Esophagus muscularis mucosa (tissue), 4 donors: ENCODE data around the gene PHKA2. TPM values are rescaled to one million over a fixed set of nuclear protein-coding genes. Genes with fewer than 3 reads are reported as not detected.

Source experiments
- DNase-seq: peaks from one replicate; pipeline ENCODE4 v3.0.0-alpha.2; 2017; ENCODE audit errors: extremely low spot score
- H3K27ac ChIP-seq, 4 donors: fragments of 200-600 bp; sonication (generic); replicated peaks in 1 of 4; 1 replicate in 3 of 4; 2 replicates in 1 of 4; pipeline ENCODE4 v1.5.1; 2016 to 2019; ENCODE audit warnings: mild to moderate bottlenecking in 1 of 4
- H3K27me3 ChIP-seq, 4 donors: fragments of 200-600 bp; sonication (generic); one replicate each; pipeline versions ENCODE4 v1.5.1 to v1.6.0; 2016 to 2019
- H3K36me3 ChIP-seq, 4 donors: fragments of 200-600 bp; sonication (generic); one replicate each; pipeline ENCODE4 v1.5.1; 2016 to 2019
- H3K4me1 ChIP-seq, 4 donors: fragments of 200-600 bp; sonication (generic); one replicate each; pipeline ENCODE4 v1.5.1; 2016 to 2019
- H3K4me3 ChIP-seq, 4 donors: fragments of 200-600 bp; sonication (generic); 1 replicate in 2 of 4; 2 replicates in 2 of 4; pipeline ENCODE4 v1.5.1; 2016 to 2019; ENCODE audit warnings: mild to moderate bottlenecking in 4 of 4, moderate library complexity in 1 of 4
- H3K9me3 ChIP-seq, 4 donors: fragments of 200-600 bp; sonication (generic); 1 replicate in 3 of 4; 2 replicates in 1 of 4; pipeline ENCODE4 v1.5.1; 2016 to 2019
- CTCF ChIP-seq, 3 experiments: fragments of 200-600 bp in 2 of 3; fragments of 450-650 bp in 1 of 3; sonication (generic) in 2 of 3; IDR thresholded peaks; one replicate each; pipeline ENCODE4 v1.5.1; 2017 to 2019; ENCODE audit warnings: antibody characterized with exemption in 3 of 3, mild to moderate bottlenecking in 2 of 3, moderate library complexity in 1 of 3
- EP300 ChIP-seq: sonication (generic); formaldehyde crosslinking; IDR thresholded peaks from one replicate; pipeline ENCODE4 v1.6.1; 2017; ENCODE audit warnings: antibody characterized with exemption
- POLR2A ChIP-seq: fragments of 450-650 bp; IDR thresholded peaks from one replicate; pipeline ENCODE4 v1.6.1; 2017; ENCODE audit warnings: antibody characterized with exemption, moderate library complexity, mild to moderate bottlenecking, low read depth
- POLR2AphosphoS5 ChIP-seq, 2 donors: sonication (generic); formaldehyde crosslinking; IDR thresholded peaks; one replicate each; pipeline ENCODE4 v1.6.1; 2017; ENCODE audit warnings: antibody characterized with exemption in 2 of 2
- WGBS: methylation state at CpG from one replicate; pipeline ENCODE4 v1.1.5; 2018; 5-methylcytosine and 5-hydroxymethylcytosine counted together
- intact Hi-C: fragments of 100-400 bp; cut with DNase I; formaldehyde crosslinking; loops from one replicate; pipeline ENCODE4 v1.15.1; 2023
- total RNA-seq, 4 donors: library from RNA; depleted of rRNA; stranded (reverse); fragments of >200 nt; gene quantifications; one replicate each; pipeline versions ENCODE4 v1.1.0 to v1.2.1, GENCODE V29; 2016

Gene PHKA2
- total RNA-seq, 4 donors from 2014 or later = 9.8 to 20.7 (median 15.4) TPM

GRCh38 chrX:18883234-18883960 lies 100.5 kb downstream of the PHKA2 start:
- peaks cover 11 to 27% (median 25%) of the 10 kb centered on the region in 4 donors for H3K4me1 ChIP-seq
- DNase-seq = no peak
- intact Hi-C loops = no loop called here
- H3K4me3 ChIP-seq = no peak overlapping the region
- TF ChIP-seq POLR2AphosphoS5 (IDR thresholded peaks at IDR 0.05) (no peak), EP300 (no peak), CTCF (IDR thresholded peaks at IDR 0.05) (no peak), POLR2A (no peak)
- no peaks in the 10 kb centered on the region for H3K27me3 ChIP-seq
- WGBS = 79% methylated on average over 10 of the region's 12 CpGs
- H3K9me3 ChIP-seq = no peaks in the 10 kb centered on the region
- no peaks in the 10 kb centered on the region for H3K36me3 ChIP-seq
- no peak overlapping the region for H3K27ac ChIP-seq

- Histone ChIP-seq H3K9me3 (no peaks in the 10 kb centered on the region), H3K27ac (no peak overlapping the region), H3K4me3 (no peak overlapping the region), H3K36me3 (no peaks in the 10 kb centered on the region), H3K4me1 (peaks cover 0 to under 1% (median 0%) of the 10 kb centered on the region in 4 donors), H3K27me3 (no peaks in the 10 kb centered on the region)
- WGBS = 90% methylated on average over 9 of the region's 9 CpGs
- no peak for DNase-seq
- TF ChIP-seq EP300 (no peak), CTCF (IDR thresholded peaks at IDR 0.05) (no peak), POLR2A (no peak), POLR2AphosphoS5 (IDR thresholded peaks at IDR 0.05) (no peak)
- intact Hi-C loops = no loop called here
These were observed 104.8 kb downstream of the PHKA2 start for GRCh38 chrX:18879144-18879543.

- Histone ChIP-seq H3K4me1 (peaks cover 8 to 17% (median 12%) of the 10 kb centered on the region in 4 donors), H3K27ac (no peak overlapping the region), H3K4me3 (no peak overlapping the region), H3K9me3 (no peaks in the 10 kb centered on the region), H3K36me3 (no peaks in the 10 kb centered on the region), H3K27me3 (no peaks in the 10 kb centered on the region)
- TF ChIP-seq EP300 = no peak
- TF ChIP-seq POLR2AphosphoS5 (IDR thresholded peaks at IDR 0.05) = no peak
- no peak for TF ChIP-seq CTCF (IDR thresholded peaks at IDR 0.05)
- TF ChIP-seq POLR2A = no peak
- WGBS = 66% methylated on average over 6 of the region's 7 CpGs
- no peak for DNase-seq
- intact Hi-C loops = no loop called here
These were observed 106.4 kb downstream of the PHKA2 start for GRCh38 chrX:18877469-18877868.

GRCh38 chrX:18875256-18875878 lies 108.5 kb downstream of the PHKA2 start:
- H3K36me3 ChIP-seq = no peaks in the 10 kb centered on the region
- intact Hi-C loops = no loop called here
- no peaks in the 10 kb centered on the region for H3K9me3 ChIP-seq
- no peaks in the 10 kb centered on the region for H3K27me3 ChIP-seq
- peaks cover 21 to 30% (median 26%) of the 10 kb centered on the region in 4 donors for H3K4me1 ChIP-seq
- H3K4me3 ChIP-seq = no peak overlapping the region
- no peak for DNase-seq
- 90% methylated on average over 14 of the region's 15 CpGs for WGBS
- TF ChIP-seq CTCF (IDR thresholded peaks at IDR 0.05) (no peak), POLR2A (no peak), EP300 (no peak), POLR2AphosphoS5 (IDR thresholded peaks at IDR 0.05) (no peak)
- H3K27ac ChIP-seq = no peak overlapping the region
